GM12873 (cell line): ENCODE data around the gene HDAC8.

ENCODE experiments used
- CTCF ChIP-seq: IDR thresholded peaks from 2 replicates; pipeline ENCODE4 v1.5.1; 2012; ENCODE audit warnings: low read depth, mild to moderate bottlenecking, moderate library complexity, low read length, control low read depth; ENCODE audit not compliant: insufficient read depth; ENCODE audit errors: missing control alignments

HDAC8 gene

DNA sequence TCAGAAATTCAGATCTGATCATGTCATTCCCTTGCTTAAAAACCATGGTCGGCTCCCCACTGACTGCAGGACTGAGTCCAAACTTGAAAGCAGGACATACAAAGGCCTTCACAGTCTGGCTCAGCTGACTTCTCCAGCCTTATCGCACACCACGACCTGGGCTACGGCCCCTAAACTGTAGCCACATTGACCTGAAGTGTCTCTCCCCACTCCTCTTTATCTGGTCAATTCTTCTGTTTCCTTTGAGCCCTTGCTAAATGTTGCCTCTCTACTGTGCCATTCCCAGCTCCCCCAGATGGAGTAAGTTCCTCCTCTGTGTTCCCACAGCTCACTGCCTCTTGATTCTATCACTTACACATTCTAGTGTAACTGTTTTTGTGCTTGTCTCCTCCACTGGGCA, 206.5 kb downstream of the HDAC8 start:
- no peak for TF ChIP-seq CTCF

- TF ChIP-seq CTCF, result no peak
Measured at GRCh38 chrX:72365126-72365525, 207.5 kb downstream of the HDAC8 start.

GRCh38 chrX:72360326-72360725, 212.3 kb downstream of the HDAC8 start:
- TF ChIP-seq CTCF, result no peak

- TF ChIP-seq CTCF, result no peak
Measured at GRCh38 chrX:72358313-72358712, 214.3 kb downstream of the HDAC8 start.

GRCh38 chrX:72352786-72353185, 219.9 kb downstream of the HDAC8 start:
- no peak for TF ChIP-seq CTCF

GRCh38 chrX:72351606-72352334, 220.9 kb downstream of the HDAC8 start:
- TF ChIP-seq CTCF, result no peak

DNA sequence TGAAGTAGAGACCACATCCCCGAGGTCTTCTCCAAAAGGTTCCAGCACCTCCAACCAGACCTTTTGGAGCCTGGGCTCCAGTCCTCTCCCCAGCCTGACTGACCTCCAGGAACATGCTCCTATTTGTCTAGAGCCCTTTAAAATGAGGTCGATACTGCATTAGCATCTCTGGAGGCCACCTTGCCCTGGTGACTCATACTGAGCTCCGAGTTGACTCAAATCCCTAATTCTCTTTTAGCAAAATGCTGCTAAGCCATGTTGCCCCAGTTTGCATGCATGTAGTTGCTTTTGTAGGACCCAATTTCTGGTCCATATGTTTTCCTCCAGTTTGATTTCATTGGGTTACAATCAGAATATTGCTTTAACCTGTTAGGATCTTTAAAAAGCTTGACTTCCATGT, 223.5 kb downstream of the HDAC8 start:
- no peak for TF ChIP-seq CTCF
